ENCODE results near the gene TYW5. TPM values are rescaled to one million over a fixed set of nuclear protein-coding genes. Genes with fewer than 3 reads are reported as not detected.

Gene TYW5
- total RNA-seq, 5 donors from 2014 or later (not counting 1 experiment from before 2014, with no cell fraction given): 7.9 to 13.1 (median 9.4) TPM

DNA sequence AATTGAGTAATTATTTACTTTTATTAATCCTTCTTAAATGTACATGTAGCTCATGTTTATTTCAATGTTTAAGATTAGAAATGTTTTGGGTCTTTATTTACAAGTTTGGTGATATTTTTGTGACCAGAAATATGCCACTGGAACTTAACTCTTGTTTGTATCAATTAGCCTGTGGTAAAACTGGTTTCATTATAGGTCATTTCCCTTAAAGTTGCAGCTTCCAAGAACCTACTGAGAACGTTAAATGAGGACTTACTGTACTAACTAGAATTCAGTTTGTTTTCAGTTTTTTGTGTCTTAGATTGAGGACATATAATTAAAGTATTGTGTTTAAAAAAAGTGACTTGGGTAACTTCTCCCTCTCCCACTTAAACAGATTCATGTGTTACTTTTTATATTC lies 4.3 kb downstream of the TYW5 start:
- no CpG with 5 or more reads among the region's 1 CpG for WGBS (ENCODE audit: insufficient coverage)
- no peak overlapping the region for H3K27ac ChIP-seq (ENCODE audit: low read length)
- peaks cover 0 to 21% of the 10 kb centered on the region in 2 donors for H3K36me3 ChIP-seq (ENCODE audit: control insufficient read depth in 2 of 2, extremely low read depth in 1 of 2, insufficient read depth in 1 of 2, low read length in 1 of 2)
- H3K9me3 Mint-ChIP-seq: no peaks in the 10 kb centered on the region
- no peak for DNase-seq
- no peaks in the 10 kb centered on the region for H3K27me3 ChIP-seq (replicated peaks in 1 of 2; ENCODE audit: control insufficient read depth in 2 of 2, extremely low read depth in 1 of 2, insufficient read depth in 2 of 2, low read length in 1 of 2)
- no peak overlapping the region for H3K4me3 Mint-ChIP-seq
- peaks cover 11 to 12% of the 10 kb centered on the region in 2 experiments for H3K4me1 ChIP-seq (ENCODE audit: control insufficient read depth in 1 of 2, extremely low read depth in 1 of 2, insufficient read depth in 2 of 2, low read length in 2 of 2)
- H3K9me3 ChIP-seq: no peaks in the 10 kb centered on the region
- ChIA-PET CTCF (interaction anchor here (0.7 kb wide), 2 partner anchors 10 to 33 kb away, joined by 3 read pairs; no protein-coding TSS in a partner anchor), POLR2A (interaction anchor here in 1 of 2 donors (0.6 kb wide), 1 partner anchor 18 kb away, joined by 3 read pairs; no protein-coding TSS in a partner anchor)
- no peak overlapping the region for H3K4me3 ChIP-seq (ENCODE audit: control insufficient read depth in 1 of 2, extremely low read depth in 1 of 2, low read length in 1 of 2)
- peaks cover 18% of the 10 kb centered on the region for H3K36me3 Mint-ChIP-seq
- ATAC-seq (replicated peaks in 1 of 4): no peak
- no peak overlapping the region for H3K27ac Mint-ChIP-seq
- peaks cover 26 to 58% (median 57%) of the 10 kb centered on the region in 3 donors for H3K4me1 Mint-ChIP-seq
- H3K27me3 Mint-ChIP-seq: no peaks in the 10 kb centered on the region

DNA sequence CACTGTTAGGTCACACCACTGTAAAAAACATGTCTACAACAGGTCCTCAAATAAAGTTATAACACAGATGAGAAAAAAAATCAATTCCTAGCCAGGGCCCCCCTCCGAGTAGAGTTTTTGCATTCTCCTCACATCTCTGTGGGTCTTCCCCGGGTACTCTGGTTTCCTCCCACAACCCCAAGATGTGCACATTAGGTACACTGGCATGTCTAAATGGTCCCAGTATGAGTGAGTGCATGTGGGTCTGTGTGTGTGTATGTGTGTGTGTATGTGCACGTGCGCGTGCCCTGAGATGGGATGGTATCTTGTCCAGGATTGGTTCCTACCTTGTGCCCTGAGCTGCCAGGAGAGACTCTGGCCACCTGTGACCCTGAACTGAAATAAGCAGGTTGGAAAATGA lies 4.9 kb downstream of the TYW5 start:
- peaks cover 23% of the 10 kb centered on the region for H3K36me3 Mint-ChIP-seq
- Histone ChIP-seq H3K27me3 (replicated peaks in 1 of 2; ENCODE audit: control insufficient read depth in 2 of 2, extremely low read depth in 1 of 2, insufficient read depth in 2 of 2, low read length in 1 of 2) (no peaks in the 10 kb centered on the region), H3K4me3 (ENCODE audit: control insufficient read depth in 1 of 2, extremely low read depth in 1 of 2, low read length in 1 of 2) (no peak overlapping the region), H3K4me1 (ENCODE audit: control insufficient read depth in 1 of 2, extremely low read depth in 1 of 2, insufficient read depth in 2 of 2, low read length in 2 of 2) (peaks cover 10 to 12% of the 10 kb centered on the region in 2 experiments), H3K9me3 (no peaks in the 10 kb centered on the region), H3K27ac (ENCODE audit: low read length) (no peak overlapping the region), H3K36me3 (ENCODE audit: control insufficient read depth in 2 of 2, extremely low read depth in 1 of 2, insufficient read depth in 1 of 2, low read length in 1 of 2) (peaks cover 0 to 27% of the 10 kb centered on the region in 2 donors)
- H3K27me3 Mint-ChIP-seq: no peaks in the 10 kb centered on the region
- no peak overlapping the region for H3K4me3 Mint-ChIP-seq
- no peak overlapping the region for H3K27ac Mint-ChIP-seq
- CTCF ChIA-PET: interaction anchor here (0.7 kb wide), 2 partner anchors 9 to 34 kb away, joined by 3 read pairs; no protein-coding TSS in a partner anchor
- DNase-seq: no peak
- 97% methylated on average over 3 of the region's 5 CpGs for WGBS (ENCODE audit: insufficient coverage)
- POLR2A ChIA-PET: interaction anchor here in 1 of 2 donors (0.6 kb wide), 1 partner anchor 17 kb away, joined by 3 read pairs; no protein-coding TSS in a partner anchor
- ATAC-seq (replicated peaks in 1 of 4): no peak
- H3K4me1 Mint-ChIP-seq: peaks cover 26 to 61% (median 52%) of the 10 kb centered on the region in 3 donors
- no peaks in the 10 kb centered on the region for H3K9me3 Mint-ChIP-seq

DNA sequence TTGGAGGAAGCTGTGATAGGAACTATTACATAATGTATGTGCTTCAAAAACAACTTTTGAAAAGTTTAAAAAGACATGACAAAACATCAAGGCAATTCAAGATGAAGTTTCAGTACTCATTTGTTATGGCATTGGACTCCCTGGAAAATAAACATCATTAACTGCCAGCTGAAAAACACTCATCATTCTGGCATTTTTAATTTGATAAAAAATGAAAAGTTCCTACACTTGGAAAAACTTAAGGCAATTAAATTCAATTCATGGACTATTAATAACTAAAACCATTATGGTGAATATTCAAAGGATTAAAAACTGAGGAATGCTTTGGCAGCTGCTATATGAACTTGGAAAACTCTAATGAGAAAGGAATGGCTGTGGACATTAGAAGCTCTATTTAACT lies 8.5 kb downstream of the TYW5 start:
- Mint-ChIP-seq H3K9me3 (no peaks in the 10 kb centered on the region), H3K27ac (no peak overlapping the region), H3K36me3 (peaks cover 29% of the 10 kb centered on the region), H3K4me1 (peaks cover 14 to 39% (median 29%) of the 10 kb centered on the region in 3 donors), H3K4me3 (no peak overlapping the region), H3K27me3 (no peaks in the 10 kb centered on the region)
- no peak overlapping the region for H3K27ac ChIP-seq (ENCODE audit: low read length)
- ChIA-PET POLR2A (interaction anchor here in 1 of 2 donors (0.6 kb wide), 1 partner anchor 12 kb away, joined by 3 read pairs; no protein-coding TSS in a partner anchor), CTCF (interaction anchor here (0.6 to 0.7 kb wide), 2 partner anchors 12 to 1650 kb away, joined by 3 read pairs; no protein-coding TSS in a partner anchor)
- H3K27me3 ChIP-seq (replicated peaks in 1 of 2; ENCODE audit: control insufficient read depth in 2 of 2, extremely low read depth in 1 of 2, insufficient read depth in 2 of 2, low read length in 1 of 2): no peaks in the 10 kb centered on the region
- H3K36me3 ChIP-seq (ENCODE audit: control insufficient read depth in 2 of 2, extremely low read depth in 1 of 2, insufficient read depth in 1 of 2, low read length in 1 of 2): peaks cover 6 to 44% of the 10 kb centered on the region in 2 donors
- DNase-seq (no peak), ATAC-seq (replicated peaks in 1 of 4) (no peak)
- H3K4me1 ChIP-seq (ENCODE audit: control insufficient read depth in 1 of 2, extremely low read depth in 1 of 2, insufficient read depth in 2 of 2, low read length in 2 of 2): no peaks in the 10 kb centered on the region
- no peak overlapping the region for H3K4me3 ChIP-seq (ENCODE audit: control insufficient read depth in 1 of 2, extremely low read depth in 1 of 2, low read length in 1 of 2)
- H3K9me3 ChIP-seq: no peaks in the 10 kb centered on the region

DNA sequence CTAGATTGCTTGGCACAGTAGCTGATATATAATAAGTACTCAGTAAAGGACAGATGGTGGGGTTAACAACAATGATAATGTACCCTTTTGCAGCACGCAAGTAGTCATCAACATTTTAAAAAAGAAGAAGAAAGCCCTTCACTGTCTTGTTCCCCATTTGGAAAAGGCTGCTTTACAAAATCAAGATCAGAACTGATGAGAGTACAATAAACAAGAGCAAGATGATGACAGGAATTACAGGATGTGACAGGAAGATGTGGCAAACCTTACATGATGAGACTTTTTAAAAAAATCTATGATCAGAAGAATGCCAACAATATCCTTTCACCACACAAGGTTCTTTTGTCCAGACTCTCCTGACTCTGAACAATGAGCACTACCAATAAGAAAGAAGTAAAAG lies 9.1 kb downstream of the TYW5 start:
- CTCF ChIA-PET: no interaction called here

DNA sequence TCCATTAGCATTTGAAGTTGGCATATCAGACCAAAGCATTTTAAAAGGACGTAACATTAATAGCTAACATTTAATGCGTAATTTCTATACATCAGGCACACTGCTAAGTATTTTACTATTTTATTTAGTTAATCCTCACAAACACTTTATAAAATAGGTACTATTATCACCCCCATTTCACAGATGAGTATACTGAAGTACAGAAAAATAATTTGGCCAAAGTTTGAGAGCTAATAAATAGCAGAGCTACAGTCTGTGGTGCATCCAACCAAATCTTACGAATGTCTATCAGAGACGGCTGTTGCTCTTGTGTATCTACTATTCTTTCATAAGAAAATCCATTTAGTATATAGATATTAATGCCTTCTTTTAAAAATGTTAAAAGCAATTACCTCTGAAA lies 11.9 kb downstream of the TYW5 start:
- Histone ChIP-seq H3K27ac (ENCODE audit: low read length) (no peak overlapping the region), H3K9me3 (no peaks in the 10 kb centered on the region), H3K27me3 (replicated peaks in 1 of 2; ENCODE audit: control insufficient read depth in 2 of 2, extremely low read depth in 1 of 2, insufficient read depth in 2 of 2, low read length in 1 of 2) (no peaks in the 10 kb centered on the region), H3K36me3 (ENCODE audit: control insufficient read depth in 2 of 2, extremely low read depth in 1 of 2, insufficient read depth in 1 of 2, low read length in 1 of 2) (peaks cover 6 to 47% of the 10 kb centered on the region in 2 donors), H3K4me1 (ENCODE audit: control insufficient read depth in 1 of 2, extremely low read depth in 1 of 2, insufficient read depth in 2 of 2, low read length in 2 of 2) (no peaks in the 10 kb centered on the region), H3K4me3 (ENCODE audit: control insufficient read depth in 1 of 2, extremely low read depth in 1 of 2, low read length in 1 of 2) (no peak overlapping the region)
- POLR2A ChIA-PET: interaction anchor here in 1 of 2 donors (0.7 kb wide), 1 partner anchor 1356 kb away, joined by 5 read pairs; no protein-coding TSS in a partner anchor
- Mint-ChIP-seq H3K9me3 (no peaks in the 10 kb centered on the region), H3K36me3 (peaks cover 35% of the 10 kb centered on the region), H3K27ac (no peak overlapping the region), H3K4me3 (no peak overlapping the region), H3K4me1 (peaks cover 14 to 25% (median 21%) of the 10 kb centered on the region in 3 donors), H3K27me3 (no peaks in the 10 kb centered on the region)
- ATAC-seq (replicated peaks in 1 of 4) (no peak), DNase-seq (no peak)
- CTCF ChIA-PET: no interaction called here
- no CpG with 5 or more reads among the region's 4 CpGs for WGBS (ENCODE audit: insufficient coverage)

More for the DNA sequence above, 9.1 kb downstream of the TYW5 start:
- Mint-ChIP-seq H3K9me3 (no peaks in the 10 kb centered on the region), H3K4me1 (peaks cover 14 to 36% (median 28%) of the 10 kb centered on the region in 3 donors), H3K4me3 (no peak overlapping the region), H3K36me3 (peaks cover 29% of the 10 kb centered on the region), H3K27ac (no peak overlapping the region), H3K27me3 (no peaks in the 10 kb centered on the region)
- no peak for ATAC-seq (replicated peaks in 1 of 4)
- 100% methylated on average over 1 of the region's 1 CpG for WGBS (ENCODE audit: insufficient coverage)
- POLR2A ChIA-PET: no interaction called here
- Histone ChIP-seq H3K27me3 (replicated peaks in 1 of 2; ENCODE audit: control insufficient read depth in 2 of 2, extremely low read depth in 1 of 2, insufficient read depth in 2 of 2, low read length in 1 of 2) (no peaks in the 10 kb centered on the region), H3K27ac (ENCODE audit: low read length) (no peak overlapping the region), H3K9me3 (no peaks in the 10 kb centered on the region), H3K36me3 (ENCODE audit: control insufficient read depth in 2 of 2, extremely low read depth in 1 of 2, insufficient read depth in 1 of 2, low read length in 1 of 2) (peaks cover 6 to 44% of the 10 kb centered on the region in 2 donors), H3K4me1 (ENCODE audit: control insufficient read depth in 1 of 2, extremely low read depth in 1 of 2, insufficient read depth in 2 of 2, low read length in 2 of 2) (no peaks in the 10 kb centered on the region), H3K4me3 (ENCODE audit: control insufficient read depth in 1 of 2, extremely low read depth in 1 of 2, low read length in 1 of 2) (no peak overlapping the region)
- no peak for DNase-seq

DNA sequence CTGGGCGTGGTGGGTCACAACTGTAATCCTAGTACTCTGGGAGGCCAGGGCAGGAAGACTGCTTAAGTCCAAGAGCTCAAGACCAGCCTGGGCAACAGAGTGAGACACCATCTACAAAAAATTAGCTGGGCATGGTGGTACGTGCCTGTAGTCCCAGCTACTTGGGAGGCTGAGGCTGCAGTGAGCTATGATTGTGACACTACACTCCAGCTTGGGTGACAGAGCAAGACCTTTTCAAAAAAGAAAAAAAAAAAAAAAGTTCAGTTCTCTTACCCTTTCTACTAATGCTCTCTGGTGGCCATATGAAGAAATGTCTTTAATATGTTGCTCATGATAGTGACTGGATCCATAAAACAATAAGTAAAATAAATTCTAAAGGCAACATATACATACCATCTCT lies 14.9 kb downstream of the TYW5 start:
- Mint-ChIP-seq H3K4me1 (peaks cover 7 to 10% (median 8%) of the 10 kb centered on the region in 3 donors), H3K27me3 (no peaks in the 10 kb centered on the region), H3K9me3 (no peaks in the 10 kb centered on the region), H3K27ac (no peak overlapping the region), H3K4me3 (no peak overlapping the region), H3K36me3 (peaks cover 16% of the 10 kb centered on the region)
- no peaks in the 10 kb centered on the region for H3K4me1 ChIP-seq (ENCODE audit: control insufficient read depth in 1 of 2, extremely low read depth in 1 of 2, insufficient read depth in 2 of 2, low read length in 2 of 2)
- POLR2A ChIA-PET: interaction anchor here (0.6 to 0.7 kb wide), 4 partner anchors 10 to 191 kb away, joined by 3 to 5 read pairs (median 4); no protein-coding TSS in a partner anchor
- H3K9me3 ChIP-seq: no peaks in the 10 kb centered on the region
- DNase-seq (peak in 1 of 35 experiments; percentile 16), ATAC-seq (replicated peaks in 1 of 4) (no peak)
- no peak overlapping the region for H3K4me3 ChIP-seq (ENCODE audit: control insufficient read depth in 1 of 2, extremely low read depth in 1 of 2, low read length in 1 of 2)
- H3K36me3 ChIP-seq (ENCODE audit: control insufficient read depth in 2 of 2, extremely low read depth in 1 of 2, insufficient read depth in 1 of 2, low read length in 1 of 2): peaks cover 6 to 36% of the 10 kb centered on the region in 2 donors
- 100% methylated on average over 1 of the region's 2 CpGs for WGBS (ENCODE audit: insufficient coverage)
- CTCF ChIA-PET: interaction anchor here (0.5 to 1.0 kb wide), 8 partner anchors 9 to 1627 kb away, joined by 3 to 5 read pairs (median 4); no protein-coding TSS in a partner anchor
- H3K27ac ChIP-seq (ENCODE audit: low read length): no peak overlapping the region
- no peaks in the 10 kb centered on the region for H3K27me3 ChIP-seq (replicated peaks in 1 of 2; ENCODE audit: control insufficient read depth in 2 of 2, extremely low read depth in 1 of 2, insufficient read depth in 2 of 2, low read length in 1 of 2)

Data from T-cell (primary cell).